Spinal cord (tissue), 10 donors: ENCODE results near the gene MTUS2. TPM values are rescaled to one million over a fixed set of nuclear protein-coding genes. Genes with fewer than 3 reads are reported as not detected.
A peak's percentile ranks its signal among the peaks of the same experiment; 100 is the strongest.

Source experiments
- DNase-seq, 6 donors: peaks; one replicate each; pipeline versions ENCODE4 v3.0.0 to v3.0.0-alpha.2; 2013 to 2015; ENCODE audit warnings: low spot score in 6 of 6, low read depth in 4 of 6
- H3K27ac ChIP-seq: one replicate; pipeline ENCODE4 v1.5.1; 2013; ENCODE audit warnings: low read depth, low read length, control low read depth
- H3K27me3 ChIP-seq: one replicate; pipeline ENCODE4 v1.6.1; 2013; ENCODE audit warnings: low read length; ENCODE audit not compliant: control insufficient read depth, insufficient read depth
- H3K36me3 ChIP-seq: one replicate; pipeline ENCODE4 v1.6.1; 2013; ENCODE audit warnings: low read length; ENCODE audit not compliant: control insufficient read depth, insufficient read depth
- H3K4me1 ChIP-seq: one replicate; pipeline ENCODE4 v1.6.1; 2013; ENCODE audit warnings: low read length; ENCODE audit not compliant: control insufficient read depth, insufficient read depth
- H3K4me3 ChIP-seq: one replicate; pipeline ENCODE4 v1.5.1; 2013; ENCODE audit warnings: low read depth, low read length, control low read depth
- H3K9me3 ChIP-seq: one replicate; pipeline ENCODE4 v1.6.1; 2013; ENCODE audit warnings: low read length; ENCODE audit not compliant: control insufficient read depth, insufficient read depth
- whole genome bisulfite sequencing: methylation state at CpG from one replicate; pipeline ENCODE4 v1.1.5; 2013; ENCODE audit warnings: missing lambda C conversion rate; ENCODE audit not compliant: insufficient coverage; 5-methylcytosine and 5-hydroxymethylcytosine counted together
- polyA plus RNA-seq, 2 donors: library from polyadenylated mRNA; unstranded; fragments of 120-200 nt; gene quantifications; one replicate each; pipeline ENCODE4 v1.2.1, GENCODE V29; 2013; ENCODE audit not compliant: insufficient read length in 2 of 2
- total RNA-seq, 2 donors: library from RNA; depleted of rRNA in 1 of 2; stranded (reverse); fragments of 120-200 nt in 1 of 2; fragments of >200 nt in 1 of 2; gene quantifications; one replicate each; pipeline versions ENCODE4 v1.2.3 to v1.2.4, GENCODE V29; 2013 to 2014
- donor health status: healthy.

MTUS2 gene
- total and polyA plus RNA-seq, 4 donors = 4.6 to 12.5 (median 10.1) TPM

GRCh38 chr13:29104461-29104860 lies 284.3 kb downstream of the MTUS2 start:
- DNase-seq = no peak
- WGBS = 92% methylated on average over 4 of the region's 8 CpGs
- H3K27ac ChIP-seq = no peak overlapping the region
- H3K9me3 ChIP-seq = no peaks in the 10 kb centered on the region
- no peaks in the 10 kb centered on the region for H3K4me1 ChIP-seq
- H3K4me3 ChIP-seq = no peak overlapping the region
- H3K36me3 ChIP-seq = no peaks in the 10 kb centered on the region
- H3K27me3 ChIP-seq = no peaks in the 10 kb centered on the region

GRCh38 chr13:29105779-29106178 lies 285.6 kb downstream of the MTUS2 start:
- Histone ChIP-seq H3K36me3 (no peaks in the 10 kb centered on the region), H3K9me3 (no peaks in the 10 kb centered on the region), H3K4me1 (no peaks in the 10 kb centered on the region), H3K27me3 (no peaks in the 10 kb centered on the region), H3K4me3 (no peak overlapping the region), H3K27ac (no peak overlapping the region)
- WGBS = 66% methylated on average over 4 of the region's 4 CpGs
- DNase-seq = no peak

GRCh38 chr13:29106651-29107050 lies 286.5 kb downstream of the MTUS2 start:
- WGBS = 60% methylated on average over 1 of the region's 1 CpG
- Histone ChIP-seq H3K9me3 (no peaks in the 10 kb centered on the region), H3K4me1 (no peaks in the 10 kb centered on the region), H3K27ac (no peak overlapping the region), H3K27me3 (no peaks in the 10 kb centered on the region), H3K36me3 (no peaks in the 10 kb centered on the region), H3K4me3 (no peak overlapping the region)
- no peak for DNase-seq

GRCh38 chr13:29108068-29108786 lies 288.1 kb downstream of the MTUS2 start:
- H3K27me3 ChIP-seq = no peaks in the 10 kb centered on the region

GRCh38 chr13:29109987-29110386 lies 289.8 kb downstream of the MTUS2 start:
- no CpG with 5 or more reads among the region's 2 CpGs for WGBS
- H3K27me3 ChIP-seq = no peaks in the 10 kb centered on the region
- H3K27ac ChIP-seq = no peak overlapping the region
- H3K36me3 ChIP-seq = no peaks in the 10 kb centered on the region
- DNase-seq = peak in 1 of 6 donors; percentile 8
- H3K9me3 ChIP-seq = no peaks in the 10 kb centered on the region
- no peaks in the 10 kb centered on the region for H3K4me1 ChIP-seq
- H3K4me3 ChIP-seq = no peak overlapping the region

More at GRCh38 chr13:29108068-29108786, 288.1 kb downstream of the MTUS2 start:
- Histone ChIP-seq H3K27ac (no peak overlapping the region), H3K4me3 (no peak overlapping the region), H3K9me3 (no peaks in the 10 kb centered on the region), H3K4me1 (no peaks in the 10 kb centered on the region), H3K36me3 (no peaks in the 10 kb centered on the region)
- WGBS = 100% methylated on average over 1 of the region's 4 CpGs
- DNase-seq = no peak

GRCh38 chr13:29111446-29111845 lies 291.3 kb downstream of the MTUS2 start:
- 88% methylated on average over 2 of the region's 2 CpGs for WGBS
- Histone ChIP-seq H3K4me3 (no peak overlapping the region), H3K4me1 (no peaks in the 10 kb centered on the region), H3K36me3 (no peaks in the 10 kb centered on the region), H3K9me3 (no peaks in the 10 kb centered on the region), H3K27ac (no peak overlapping the region), H3K27me3 (no peaks in the 10 kb centered on the region)
- no peak for DNase-seq

- Histone ChIP-seq H3K4me1 (no peaks in the 10 kb centered on the region), H3K36me3 (no peaks in the 10 kb centered on the region), H3K27me3 (no peaks in the 10 kb centered on the region), H3K27ac (no peak overlapping the region), H3K4me3 (no peak overlapping the region), H3K9me3 (no peaks in the 10 kb centered on the region)
- DNase-seq = no peak
- WGBS = 100% methylated on average over 1 of the region's 1 CpG
Observed at GRCh38 chr13:29115842-29116241, 295.7 kb downstream of the MTUS2 start.

GRCh38 chr13:29117663-29118062 lies 297.5 kb downstream of the MTUS2 start:
- no peak overlapping the region for H3K4me3 ChIP-seq
- no peaks in the 10 kb centered on the region for H3K9me3 ChIP-seq
- no peaks in the 10 kb centered on the region for H3K27me3 ChIP-seq
- no peaks in the 10 kb centered on the region for H3K4me1 ChIP-seq
- H3K36me3 ChIP-seq = no peaks in the 10 kb centered on the region
- no peak for DNase-seq
- H3K27ac ChIP-seq = no peak overlapping the region
- 90% methylated on average over 7 of the region's 8 CpGs for WGBS

GRCh38 chr13:29118471-29118870 lies 298.3 kb downstream of the MTUS2 start:
- 100% methylated on average over 1 of the region's 1 CpG for WGBS

GRCh38 chr13:29125191-29125933 lies 305.2 kb downstream of the MTUS2 start:
- no peaks in the 10 kb centered on the region for H3K36me3 ChIP-seq
- H3K4me3 ChIP-seq = no peak overlapping the region
- peak in 2 of 6 donors; percentile 14 to 60 for DNase-seq
- H3K27me3 ChIP-seq = no peaks in the 10 kb centered on the region
- no peaks in the 10 kb centered on the region for H3K9me3 ChIP-seq
- no CpG with 5 or more reads among the region's 5 CpGs for WGBS
- H3K27ac ChIP-seq = no peak overlapping the region
- H3K4me1 ChIP-seq = no peaks in the 10 kb centered on the region

More at GRCh38 chr13:29118471-29118870, 298.3 kb downstream of the MTUS2 start:
- no peaks in the 10 kb centered on the region for H3K4me1 ChIP-seq
- no peaks in the 10 kb centered on the region for H3K9me3 ChIP-seq
- no peak overlapping the region for H3K27ac ChIP-seq
- DNase-seq = no peak
- H3K27me3 ChIP-seq = no peaks in the 10 kb centered on the region
- H3K4me3 ChIP-seq = no peak overlapping the region
- no peaks in the 10 kb centered on the region for H3K36me3 ChIP-seq
